ENCODE results near the gene NLGN1.

DNA sequence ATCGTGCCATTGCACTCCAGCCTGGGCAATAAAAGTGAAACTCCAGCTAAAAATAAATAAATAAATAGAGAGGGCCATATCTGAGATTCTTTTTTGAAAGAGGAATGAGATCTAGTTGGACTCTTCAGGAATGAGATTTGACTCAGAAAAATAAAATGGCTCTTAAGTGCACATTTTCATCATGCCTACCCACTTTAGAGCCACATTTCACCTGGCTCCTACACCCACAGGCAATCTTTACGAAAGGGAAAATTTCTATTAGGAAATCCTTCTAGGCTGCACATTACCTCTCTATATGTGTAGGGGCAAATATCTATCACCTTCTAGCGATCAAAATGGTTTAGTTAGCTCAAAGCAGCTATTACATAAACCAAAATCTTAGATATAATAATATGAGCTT is 16.9 kb upstream of the NLGN1 start:
- TF ChIP-seq FOXP2 (optimal IDR thresholded peaks at IDR 0.05; ENCODE audit: borderline replicate concordance, extremely low read depth, extremely low read length, insufficient read depth) = no peak
- TF ChIP-seq POLR2AphosphoS5 (IDR thresholded peaks at IDR 0.05; ENCODE audit: low read depth, low read length) = no peak
- TF ChIP-seq, protein P1, sequence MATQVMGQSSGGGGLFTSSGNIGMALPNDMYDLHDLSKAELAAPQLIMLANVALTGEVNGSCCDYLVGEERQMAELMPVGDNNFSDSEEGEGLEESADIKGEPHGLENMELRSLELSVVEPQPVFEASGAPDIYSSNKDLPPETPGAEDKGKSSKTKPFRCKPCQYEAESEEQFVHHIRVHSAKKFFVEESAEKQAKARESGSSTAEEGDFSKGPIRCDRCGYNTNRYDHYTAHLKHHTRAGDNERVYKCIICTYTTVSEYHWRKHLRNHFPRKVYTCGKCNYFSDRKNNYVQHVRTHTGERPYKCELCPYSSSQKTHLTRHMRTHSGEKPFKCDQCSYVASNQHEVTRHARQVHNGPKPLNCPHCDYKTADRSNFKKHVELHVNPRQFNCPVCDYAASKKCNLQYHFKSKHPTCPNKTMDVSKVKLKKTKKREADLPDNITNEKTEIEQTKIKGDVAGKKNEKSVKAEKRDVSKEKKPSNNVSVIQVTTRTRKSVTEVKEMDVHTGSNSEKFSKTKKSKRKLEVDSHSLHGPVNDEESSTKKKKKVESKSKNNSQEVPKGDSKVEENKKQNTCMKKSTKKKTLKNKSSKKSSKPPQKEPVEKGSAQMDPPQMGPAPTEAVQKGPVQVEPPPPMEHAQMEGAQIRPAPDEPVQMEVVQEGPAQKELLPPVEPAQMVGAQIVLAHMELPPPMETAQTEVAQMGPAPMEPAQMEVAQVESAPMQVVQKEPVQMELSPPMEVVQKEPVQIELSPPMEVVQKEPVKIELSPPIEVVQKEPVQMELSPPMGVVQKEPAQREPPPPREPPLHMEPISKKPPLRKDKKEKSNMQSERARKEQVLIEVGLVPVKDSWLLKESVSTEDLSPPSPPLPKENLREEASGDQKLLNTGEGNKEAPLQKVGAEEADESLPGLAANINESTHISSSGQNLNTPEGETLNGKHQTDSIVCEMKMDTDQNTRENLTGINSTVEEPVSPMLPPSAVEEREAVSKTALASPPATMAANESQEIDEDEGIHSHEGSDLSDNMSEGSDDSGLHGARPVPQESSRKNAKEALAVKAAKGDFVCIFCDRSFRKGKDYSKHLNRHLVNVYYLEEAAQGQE (IDR thresholded peaks at IDR 0.05; ENCODE audit: insufficient read depth in 1 of 2, low read depth in 2 of 2, low read length in 2 of 2) = no peak
- TF ChIP-seq TAF1 (IDR thresholded peaks at IDR 0.05; ENCODE audit: borderline replicate concordance, insufficient read depth, low read length) = no peak
